Limb (tissue), 2 donors: ENCODE measurements around the gene FBH1.
"Not testable (repeated sequence)": the region's sequence is repeated elsewhere in the genome, so short reads cannot be mapped to it uniquely, and the experiment has no call there.

Experiments used
- DNase-seq, 2 donors: peaks; one replicate each; pipeline ENCODE4 v3.0.0-alpha.2; 2016; ENCODE audit errors: extremely low spot score in 2 of 2

The FBH1 gene

GRCh38 chr10:5876181-5876768 lies 13.8 kb upstream of the FBH1 start:
- no peak for DNase-seq

DNA sequence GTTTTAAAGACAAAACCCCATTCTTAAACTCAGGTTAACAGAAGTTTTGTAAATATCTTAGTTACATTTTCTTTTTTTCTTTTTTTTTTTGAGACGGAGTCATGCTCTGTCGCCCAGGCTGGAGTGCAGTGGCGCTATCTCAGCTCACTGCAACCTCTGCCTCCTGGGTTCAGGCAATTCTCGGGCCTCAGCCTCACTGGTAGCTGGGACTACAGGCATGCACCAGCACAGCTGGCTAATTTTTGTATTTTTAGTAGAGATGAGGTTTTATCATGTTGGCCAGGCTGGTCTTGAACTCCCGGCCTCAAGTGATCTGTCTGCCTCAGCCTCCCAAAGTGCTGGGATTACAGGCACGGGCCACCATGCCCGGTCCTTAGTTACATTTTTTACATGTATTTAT lies 13.0 kb upstream of the FBH1 start:
- not testable (repeated sequence) for DNase-seq

DNA sequence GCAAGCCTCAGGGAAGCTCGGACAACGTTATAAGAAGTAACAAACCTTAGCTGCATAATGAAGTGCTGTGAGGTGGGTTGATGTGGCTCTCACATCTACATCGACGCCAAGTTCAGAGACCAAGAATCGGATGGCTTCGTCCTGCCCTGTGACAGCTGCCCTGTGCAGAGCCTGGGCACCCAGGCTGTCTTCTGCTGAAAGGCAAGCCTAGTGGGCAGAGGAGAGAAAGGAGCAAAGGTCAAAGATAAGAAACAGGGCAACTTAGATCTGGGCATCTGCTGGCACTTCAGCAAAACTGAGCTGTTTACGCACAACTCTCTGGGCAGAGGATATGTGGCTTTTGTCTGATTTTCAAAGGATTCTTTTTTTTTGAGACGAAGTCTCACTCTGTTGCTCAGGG lies 7.1 kb upstream of the FBH1 start:
- no peak for DNase-seq

DNA sequence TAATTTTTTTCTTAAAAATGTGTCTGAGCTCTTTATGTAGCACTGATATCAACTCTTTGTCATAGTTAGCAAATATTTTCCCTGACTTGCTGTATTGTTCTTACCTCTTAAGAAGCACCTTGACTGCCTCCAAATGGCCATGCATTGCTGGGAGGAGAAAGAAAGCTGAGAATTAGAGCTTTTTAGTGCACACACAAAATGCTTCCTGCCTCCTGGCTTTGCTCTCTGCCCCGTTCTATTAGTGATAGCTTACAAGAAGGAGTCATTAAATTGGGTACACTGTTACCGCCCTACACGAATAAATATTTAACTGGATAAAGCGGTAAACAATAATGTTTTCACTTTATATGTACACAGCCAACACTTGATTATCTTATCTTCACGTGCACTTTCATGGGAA lies 4.4 kb upstream of the FBH1 start:
- no peak for DNase-seq

GRCh38 chr10:5887029-5887428 lies 3.0 kb upstream of the FBH1 start:
- DNase-seq = no peak

DNA sequence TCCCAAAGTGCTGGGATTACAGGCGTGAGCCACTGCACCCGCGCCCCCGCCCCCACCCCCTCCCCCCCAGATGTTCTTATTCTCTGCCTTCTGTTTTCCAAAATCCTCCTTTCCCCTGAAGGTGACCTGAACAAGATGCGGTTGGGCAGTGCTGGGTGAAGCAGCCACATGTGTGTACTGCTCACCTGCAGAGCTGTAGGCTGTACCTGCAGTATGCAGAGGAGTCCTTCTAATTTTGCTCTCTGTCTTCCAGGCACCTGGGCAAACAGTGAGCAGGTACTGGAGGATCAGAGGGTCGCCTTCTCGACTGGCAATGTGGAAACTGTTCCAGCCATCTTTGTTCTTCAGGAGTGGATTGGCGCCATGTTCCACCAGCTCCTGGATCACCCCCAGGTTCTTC lies 2.4 kb upstream of the FBH1 start:
- no peak for DNase-seq

- no peak for DNase-seq
These were observed 1.7 kb upstream of the FBH1 start for GRCh38 chr10:5888351-5888750.

DNA sequence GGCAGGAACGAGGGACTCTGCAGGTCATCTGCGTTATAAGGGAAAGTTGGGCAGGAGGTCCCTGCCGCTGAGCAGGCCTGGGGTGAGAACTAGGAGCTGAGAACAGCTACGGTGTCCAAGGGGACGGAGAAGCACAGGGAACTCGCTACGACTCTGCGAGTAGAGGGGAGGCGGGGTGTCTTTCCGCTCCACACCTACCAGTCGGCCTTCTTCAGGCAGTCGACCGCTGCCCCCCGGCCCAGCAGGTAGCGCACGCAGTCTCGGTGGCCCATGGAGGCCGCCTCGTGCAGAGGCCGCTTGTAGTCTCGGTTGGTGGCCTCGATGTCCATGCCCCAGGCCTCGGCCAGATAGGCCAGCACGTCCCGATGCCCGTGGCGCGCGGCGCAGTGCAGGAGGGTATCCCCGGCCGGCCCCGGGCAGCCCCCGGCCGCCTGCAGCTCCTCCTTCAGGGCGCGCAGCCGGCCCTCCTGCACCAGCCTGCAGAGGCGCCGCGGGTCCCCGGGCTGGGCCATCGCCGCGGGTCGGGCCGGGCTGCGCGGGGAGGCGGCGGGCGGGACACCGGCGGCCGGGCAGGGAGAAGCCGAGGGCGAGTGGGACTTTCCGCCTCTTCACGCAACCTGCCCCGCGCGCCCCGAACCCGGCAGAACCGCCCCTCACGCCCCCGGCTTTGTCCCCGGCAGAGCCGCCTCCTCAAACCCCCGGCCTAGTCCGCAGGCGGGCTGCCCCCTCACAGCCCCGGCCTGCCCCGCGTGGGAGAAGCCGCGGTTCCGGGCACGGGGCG lies 1.0 kb upstream of the FBH1 start:
- peak; percentile 5 to 67 for DNase-seq

DNA sequence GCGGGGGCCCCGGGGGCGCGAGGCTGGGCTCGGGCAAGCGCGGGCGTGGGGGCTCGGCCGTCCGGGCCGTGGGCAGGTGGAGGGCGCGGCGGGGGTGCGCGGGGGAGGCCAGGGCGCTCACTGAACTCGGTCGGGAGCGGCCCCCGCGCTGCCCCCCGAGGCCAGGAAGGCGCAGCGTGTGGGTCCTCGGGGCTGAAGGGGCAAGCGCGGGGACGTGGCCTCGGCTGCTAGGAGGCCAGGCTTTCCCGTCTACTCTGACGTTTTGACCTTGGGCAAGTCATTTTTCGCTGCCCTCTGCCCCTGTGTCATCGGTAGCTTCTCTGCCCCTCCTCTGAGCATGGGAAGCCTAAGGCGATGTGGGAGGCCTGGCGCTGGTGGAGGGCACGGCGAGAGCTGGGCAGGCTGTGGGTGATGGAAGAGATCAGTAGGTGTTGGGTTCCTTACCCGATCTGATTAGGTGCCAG lies 441 bp downstream of the FBH1 start:
- no peak for DNase-seq

- DNase-seq = no peak
These were observed 966 bp downstream of the FBH1 start for GRCh38 chr10:5891009-5891408.

- DNase-seq = no peak
These were observed 2.0 kb downstream of the FBH1 start for GRCh38 chr10:5892007-5892406.

GRCh38 chr10:5893321-5893720 lies 3.3 kb downstream of the FBH1 start:
- no peak for DNase-seq

GRCh38 chr10:5894403-5894802 lies 4.4 kb downstream of the FBH1 start:
- no peak for DNase-seq

DNA sequence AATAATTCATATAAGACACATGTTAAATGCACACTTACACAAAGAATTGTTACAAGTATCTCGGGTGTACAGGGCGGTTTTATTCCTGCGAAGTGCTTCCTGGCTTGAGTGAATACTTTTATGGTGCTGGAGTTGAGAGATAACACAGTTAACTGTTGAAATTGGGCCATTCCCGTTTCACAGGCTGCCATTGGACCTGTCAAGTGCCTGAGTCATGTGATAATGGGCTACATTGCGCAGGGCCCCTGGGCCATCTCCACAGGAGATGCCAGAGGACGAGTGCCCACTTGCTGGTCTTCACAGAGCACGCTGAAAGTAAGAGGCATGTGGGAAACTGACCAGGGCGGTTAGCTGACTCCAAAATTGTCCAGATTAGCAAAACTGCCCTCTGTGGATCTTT lies 4.8 kb downstream of the FBH1 start:
- DNase-seq = no peak

- DNase-seq = no peak
These were observed 5.3 kb downstream of the FBH1 start for GRCh38 chr10:5895365-5895764.

- DNase-seq = no peak
These were observed 5.8 kb downstream of the FBH1 start for GRCh38 chr10:5895804-5896203.

DNA sequence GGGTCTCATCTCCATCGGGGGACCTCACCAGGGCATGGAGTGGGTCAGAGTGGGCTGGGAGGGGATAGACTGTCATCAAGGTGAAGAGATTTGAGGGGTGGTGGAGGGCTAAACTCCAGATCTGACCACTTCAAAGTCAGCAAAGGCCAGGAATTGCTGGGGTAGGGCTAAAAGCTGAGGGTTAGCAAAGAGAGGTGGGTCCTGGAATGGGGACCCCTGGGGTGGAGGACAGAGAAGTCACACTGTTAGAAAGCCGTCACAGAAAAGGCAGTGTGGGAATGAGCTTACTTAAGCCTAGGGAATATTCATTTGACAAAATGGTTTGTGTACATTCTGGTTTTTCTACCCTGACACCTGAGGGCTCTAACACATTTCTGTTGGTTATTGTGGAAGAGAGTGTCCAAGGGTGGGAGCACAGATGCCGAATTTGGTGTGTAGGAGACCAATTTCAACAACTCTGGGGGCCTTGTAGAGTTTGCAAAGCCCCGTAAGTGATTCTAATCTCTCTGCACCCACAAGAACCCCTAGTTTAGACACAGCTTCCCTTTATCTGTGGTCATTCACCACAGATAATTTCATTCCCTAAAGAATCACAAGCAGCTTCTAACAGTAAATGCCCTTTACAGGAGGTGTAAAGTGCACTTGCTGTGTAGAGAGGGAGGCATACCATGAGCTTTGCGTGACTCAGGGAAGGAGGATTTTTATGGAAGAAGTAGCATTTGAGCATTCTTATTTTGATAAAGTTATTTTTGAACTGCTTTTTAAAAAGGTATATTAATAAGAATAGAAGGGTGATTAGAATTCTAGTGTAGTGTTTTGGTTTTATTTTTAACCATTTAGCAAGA lies 6.4 kb downstream of the FBH1 start:
- DNase-seq = no peak

GRCh38 chr10:5897053-5897340 lies 7.0 kb downstream of the FBH1 start:
- no peak for DNase-seq

- DNase-seq = no peak
These were observed 7.5 kb downstream of the FBH1 start for GRCh38 chr10:5897504-5897903.

DNA sequence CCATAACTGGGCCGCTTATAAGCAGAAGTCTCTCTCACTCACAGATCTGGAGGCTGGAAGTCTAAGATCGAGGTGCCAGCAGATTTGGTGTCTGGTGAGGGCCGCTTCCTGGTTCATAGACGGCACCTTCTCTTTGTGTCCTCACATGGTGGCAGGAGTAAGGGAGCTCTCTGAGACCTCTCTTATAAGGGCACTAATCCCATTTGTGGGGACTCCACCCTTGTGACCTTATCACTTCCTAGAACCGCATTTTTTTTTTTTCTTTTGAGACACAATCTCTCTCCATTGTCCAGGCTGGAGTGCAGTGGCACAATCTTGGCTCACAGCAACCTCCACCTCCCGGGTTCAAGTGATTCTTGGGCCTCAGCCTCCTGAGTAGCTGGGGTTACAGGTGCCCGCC lies 8.1 kb downstream of the FBH1 start:
- no peak for DNase-seq

DNA sequence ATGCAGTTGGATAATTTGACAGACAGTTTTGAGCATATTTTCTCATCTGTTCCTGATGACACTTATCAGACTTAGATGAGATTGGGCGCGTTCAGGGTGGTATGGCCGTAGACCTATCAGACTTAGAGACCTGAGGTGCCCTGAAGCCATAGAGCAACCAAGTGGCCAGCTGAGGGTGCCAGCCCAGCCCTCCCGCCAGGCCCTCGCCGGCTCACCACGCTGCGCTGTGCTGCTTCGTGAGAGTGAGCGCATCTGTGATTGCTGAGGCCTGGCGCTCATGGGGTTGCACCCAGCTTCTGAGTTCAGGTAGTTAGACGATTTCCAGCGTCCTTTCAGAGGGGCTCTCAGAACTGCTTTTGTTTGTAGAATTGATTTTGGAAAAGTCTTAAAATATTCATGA lies 10.2 kb downstream of the FBH1 start:
- no peak for DNase-seq

GRCh38 chr10:5902511-5903274 lies 12.7 kb downstream of the FBH1 start:
- DNase-seq = no peak
